ENCODE measurements around the gene OR5B21.

DNA sequence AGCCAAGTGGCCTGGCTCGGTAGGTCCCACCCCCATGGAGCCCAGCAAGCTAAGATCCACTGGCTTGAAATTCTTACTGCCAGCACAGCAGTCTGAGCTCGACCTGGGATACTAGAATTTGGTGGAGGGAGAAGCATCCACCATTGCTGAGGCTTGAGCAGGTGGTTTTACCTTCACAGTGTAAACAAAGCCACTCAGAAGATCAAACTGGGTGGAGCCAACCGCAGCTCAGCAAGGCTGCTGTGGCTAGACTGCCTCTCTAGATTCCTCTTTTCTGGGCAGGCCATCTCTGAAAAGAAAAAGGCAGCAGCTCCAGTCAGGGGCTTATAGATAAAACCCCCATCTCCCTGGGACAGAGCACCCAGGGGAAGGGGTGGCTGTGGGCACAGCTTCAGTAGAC lies 22.3 kb upstream of the OR5B21 start:
- TF ChIP-seq EZH2 (IDR thresholded peaks at IDR 0.05; ENCODE audit: insufficient read depth, poor library complexity, severe bottlenecking) (no peak), EZH2phosphoT487 (IDR thresholded peaks at IDR 0.05; ENCODE audit: insufficient read depth, low read depth) (no peak)

All from GM23248 (cell line).